Astrocyte of the spinal cord (primary cell): ENCODE measurements around the gene RHAG.

Source experiments
- DNase-seq: peaks from one replicate; pipeline ENCODE4 v3.0.0; 2011; ENCODE audit warnings: low read depth, low spot score
- H3K4me3 ChIP-seq: 2 replicates; pipeline ENCODE4 v1.5.1; 2011; ENCODE audit warnings: low read depth, mild to moderate bottlenecking, low read length, moderate library complexity
- in situ Hi-C: cut with HindIII; loops from 2 replicates; pipeline ENCODE4 v1.10.0; 2017; ENCODE audit warnings: low sequenced_read_pairs
- TF ChIP-seq, protein P1 (sequence below): IDR thresholded peaks from 2 replicates; pipeline ENCODE4 v1.5.1; 2012; ENCODE audit warnings: low read depth, mild to moderate bottlenecking, low read length, inconsistent platforms

RHAG gene

GRCh38 chr6:49570474-49571079 is 66.1 kb downstream of the RHAG start:
- H3K4me3 ChIP-seq, result no peak overlapping the region
- TF ChIP-seq, protein P1, sequence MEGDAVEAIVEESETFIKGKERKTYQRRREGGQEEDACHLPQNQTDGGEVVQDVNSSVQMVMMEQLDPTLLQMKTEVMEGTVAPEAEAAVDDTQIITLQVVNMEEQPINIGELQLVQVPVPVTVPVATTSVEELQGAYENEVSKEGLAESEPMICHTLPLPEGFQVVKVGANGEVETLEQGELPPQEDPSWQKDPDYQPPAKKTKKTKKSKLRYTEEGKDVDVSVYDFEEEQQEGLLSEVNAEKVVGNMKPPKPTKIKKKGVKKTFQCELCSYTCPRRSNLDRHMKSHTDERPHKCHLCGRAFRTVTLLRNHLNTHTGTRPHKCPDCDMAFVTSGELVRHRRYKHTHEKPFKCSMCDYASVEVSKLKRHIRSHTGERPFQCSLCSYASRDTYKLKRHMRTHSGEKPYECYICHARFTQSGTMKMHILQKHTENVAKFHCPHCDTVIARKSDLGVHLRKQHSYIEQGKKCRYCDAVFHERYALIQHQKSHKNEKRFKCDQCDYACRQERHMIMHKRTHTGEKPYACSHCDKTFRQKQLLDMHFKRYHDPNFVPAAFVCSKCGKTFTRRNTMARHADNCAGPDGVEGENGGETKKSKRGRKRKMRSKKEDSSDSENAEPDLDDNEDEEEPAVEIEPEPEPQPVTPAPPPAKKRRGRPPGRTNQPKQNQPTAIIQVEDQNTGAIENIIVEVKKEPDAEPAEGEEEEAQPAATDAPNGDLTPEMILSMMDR, result peak; percentile 11
- DNase-seq, result peak; percentile 10
- in situ Hi-C loops, result no loop called here

DNA sequence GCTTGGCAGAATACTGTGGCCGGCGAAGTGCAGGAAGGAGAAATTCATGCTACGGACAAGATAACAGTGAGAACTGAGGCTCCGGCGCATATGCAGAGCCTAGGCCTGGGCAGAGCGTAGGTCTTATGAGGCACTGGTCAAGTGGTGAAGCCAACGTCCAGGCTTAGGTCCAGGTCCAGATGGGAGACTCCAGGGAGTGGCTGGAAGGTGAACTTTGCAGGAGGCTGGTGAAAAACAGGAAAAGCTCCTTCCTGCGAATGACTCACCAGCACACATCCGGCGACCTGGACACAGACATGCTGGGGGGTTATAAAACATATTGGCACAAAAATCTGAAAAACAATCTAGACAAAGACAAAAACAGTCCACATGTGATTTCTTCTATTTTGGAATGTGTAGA is 70.8 kb downstream of the RHAG start:
- no peak overlapping the region for H3K4me3 ChIP-seq
- peak; percentile 33 for DNase-seq
- TF ChIP-seq, protein P1, result no peak
- in situ Hi-C loops, result no loop called here

DNA sequence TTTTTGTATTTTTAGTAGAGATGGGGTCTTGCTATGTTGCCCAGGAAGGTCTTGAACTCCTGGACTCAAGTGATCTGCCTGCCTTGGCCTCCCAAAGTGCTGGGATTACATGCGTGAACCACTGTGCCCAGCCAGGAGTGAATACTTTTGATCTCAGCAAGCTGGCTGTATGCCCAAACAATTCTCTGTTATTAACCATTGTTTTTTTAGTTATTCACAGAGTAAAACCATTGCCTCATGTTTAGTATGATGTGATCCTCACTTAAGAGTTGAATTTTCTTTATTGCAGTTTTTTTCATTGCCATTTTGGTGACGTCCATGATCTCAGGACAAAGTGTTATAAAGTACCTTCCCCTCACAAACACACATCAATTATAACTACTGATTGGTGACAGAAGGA is 71.4 kb downstream of the RHAG start:
- DNase-seq, result no peak
- in situ Hi-C loops, result no loop called here
- no peak overlapping the region for H3K4me3 ChIP-seq
- TF ChIP-seq, protein P1, result no peak

DNA sequence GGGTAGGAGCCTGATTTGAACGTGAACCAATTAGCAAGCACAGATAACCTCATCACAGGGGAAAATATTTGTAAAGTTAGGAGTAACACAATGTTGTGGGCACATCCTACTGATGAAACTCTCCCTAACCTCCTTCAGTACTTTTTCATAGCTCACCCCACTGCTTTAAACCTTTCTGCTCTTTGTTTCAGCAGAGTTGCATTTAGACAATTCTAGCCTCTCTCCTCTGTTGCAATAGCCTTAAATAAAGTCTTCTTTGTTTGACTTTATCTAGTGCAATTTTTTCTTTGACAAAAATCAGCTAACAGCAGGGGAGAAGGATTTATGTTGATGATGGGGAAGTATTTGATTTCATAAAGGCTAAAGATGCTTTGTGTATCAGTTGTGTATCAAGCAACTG is 72.1 kb downstream of the RHAG start:
- DNase-seq, result no peak
- TF ChIP-seq, protein P1, result no peak
- in situ Hi-C loops, result no loop called here
- no peak overlapping the region for H3K4me3 ChIP-seq

DNA sequence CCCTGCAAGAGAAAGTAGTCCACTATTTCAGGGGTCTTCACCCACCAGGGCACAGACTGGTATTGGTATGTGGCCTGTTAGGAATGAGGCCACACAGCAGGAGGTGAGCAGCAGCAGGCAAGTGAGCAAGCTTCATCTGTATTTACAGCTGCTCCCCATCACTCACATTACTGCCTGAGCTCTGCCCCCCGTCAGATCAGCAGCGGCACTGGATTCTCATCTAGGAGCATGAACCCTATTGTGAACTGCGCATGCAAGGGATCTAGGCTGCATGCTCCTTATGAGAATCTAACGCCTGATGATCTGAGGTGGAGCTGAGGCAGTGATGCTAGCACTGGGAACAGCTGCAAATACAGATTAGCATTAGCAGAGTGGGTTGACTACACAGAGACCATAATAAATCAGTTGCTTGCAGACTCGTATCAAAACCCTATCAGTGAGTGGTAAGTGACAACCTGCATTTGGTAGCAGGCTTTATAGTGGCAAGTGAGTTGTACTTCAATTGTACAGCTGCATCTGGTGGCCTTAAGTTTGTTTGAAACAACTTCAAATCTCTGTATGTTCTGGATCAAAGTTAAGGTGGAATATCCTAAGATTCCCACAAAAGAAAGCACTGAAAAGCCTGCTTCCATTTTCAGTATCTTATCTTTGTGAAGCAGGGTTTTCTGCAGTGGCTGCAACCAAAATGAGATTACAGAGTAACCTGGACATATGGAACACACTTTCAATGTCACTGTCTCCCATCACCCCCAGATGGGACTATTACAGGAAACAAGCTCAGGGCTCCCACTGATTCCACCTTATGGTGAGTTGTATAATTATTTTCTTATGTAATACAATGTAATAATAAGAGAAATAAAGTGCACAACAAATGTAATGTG is 73.4 kb downstream of the RHAG start:
- no peak for DNase-seq
- TF ChIP-seq, protein P1, result no peak
- in situ Hi-C loops, result no loop called here
- no peak overlapping the region for H3K4me3 ChIP-seq

GRCh38 chr6:49558238-49558637 is 78.4 kb downstream of the RHAG start:
- DNase-seq, result no peak
- H3K4me3 ChIP-seq, result no peak overlapping the region
- in situ Hi-C loops, result no loop called here
- TF ChIP-seq, protein P1, result no peak
